Measurements from ENCODE around the gene AREG.

- TF ChIP-seq CTCF (conservative IDR thresholded peaks at IDR 0.05): no peak
- TF ChIP-seq EZH2 (IDR thresholded peaks at IDR 0.05; ENCODE audit: low read depth): no peak
Observed at GRCh38 chr4:74451214-74451661, 6.3 kb downstream of the AREG start.
